OCI-LY1 (cell line): Measurements from ENCODE around the gene PRDX4.

Source experiments
- EZH2 ChIP-seq: fragments of 200-600 bp; sonication (generic), shearing (Covaris generic); IDR thresholded peaks from 2 replicates; pipeline ENCODE4 v1.8.0; 2017; ENCODE audit warnings: borderline replicate concordance, mixed run types, mild to moderate bottlenecking, antibody characterized with exemption, low read length, moderate library complexity, mixed read lengths
- TF ChIP-seq, protein P1 (sequence below): fragments of 200-600 bp; sonication (generic), shearing (Covaris generic); IDR thresholded peaks from 2 replicates; pipeline ENCODE4 v1.5.1; 2017; ENCODE audit warnings: mild to moderate bottlenecking, antibody characterized with exemption, low read length, moderate library complexity, mixed read lengths

GRCh38 chrX:23621621-23622265 is 45.5 kb upstream of the PRDX4 start:
- TF ChIP-seq, protein P1, sequence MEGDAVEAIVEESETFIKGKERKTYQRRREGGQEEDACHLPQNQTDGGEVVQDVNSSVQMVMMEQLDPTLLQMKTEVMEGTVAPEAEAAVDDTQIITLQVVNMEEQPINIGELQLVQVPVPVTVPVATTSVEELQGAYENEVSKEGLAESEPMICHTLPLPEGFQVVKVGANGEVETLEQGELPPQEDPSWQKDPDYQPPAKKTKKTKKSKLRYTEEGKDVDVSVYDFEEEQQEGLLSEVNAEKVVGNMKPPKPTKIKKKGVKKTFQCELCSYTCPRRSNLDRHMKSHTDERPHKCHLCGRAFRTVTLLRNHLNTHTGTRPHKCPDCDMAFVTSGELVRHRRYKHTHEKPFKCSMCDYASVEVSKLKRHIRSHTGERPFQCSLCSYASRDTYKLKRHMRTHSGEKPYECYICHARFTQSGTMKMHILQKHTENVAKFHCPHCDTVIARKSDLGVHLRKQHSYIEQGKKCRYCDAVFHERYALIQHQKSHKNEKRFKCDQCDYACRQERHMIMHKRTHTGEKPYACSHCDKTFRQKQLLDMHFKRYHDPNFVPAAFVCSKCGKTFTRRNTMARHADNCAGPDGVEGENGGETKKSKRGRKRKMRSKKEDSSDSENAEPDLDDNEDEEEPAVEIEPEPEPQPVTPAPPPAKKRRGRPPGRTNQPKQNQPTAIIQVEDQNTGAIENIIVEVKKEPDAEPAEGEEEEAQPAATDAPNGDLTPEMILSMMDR = no peak
- no peak for TF ChIP-seq EZH2
